Measurements from ENCODE around the gene H1-8. TPM values are rescaled to one million over a fixed set of nuclear protein-coding genes. Genes with fewer than 3 reads are reported as not detected.
"Not testable (repeated sequence)": the region's sequence is repeated elsewhere in the genome, so short reads cannot be mapped to it uniquely, and the experiment has no call there.

H1-8 gene
- total RNA-seq, 1 experiment from 2014 or later, result not detected

DNA sequence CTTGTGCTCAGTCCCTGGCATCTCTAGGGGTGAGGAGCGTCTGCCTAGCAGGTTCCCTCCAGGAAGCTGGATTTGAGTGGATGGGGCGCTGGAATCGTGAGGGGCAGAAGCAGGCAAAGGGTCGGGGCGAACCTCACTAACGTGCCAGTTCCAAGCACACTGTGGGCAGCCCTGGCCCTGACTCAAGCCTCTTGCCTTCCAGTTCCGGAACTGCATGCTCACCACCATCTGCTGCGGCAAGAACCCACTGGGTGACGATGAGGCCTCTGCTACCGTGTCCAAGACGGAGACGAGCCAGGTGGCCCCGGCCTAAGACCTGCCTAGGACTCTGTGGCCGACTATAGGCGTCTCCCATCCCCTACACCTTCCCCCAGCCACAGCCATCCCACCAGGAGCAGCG, 9.6 kb upstream of the H1-8 start:
- no peak for DNase-seq (ENCODE audit: low read depth)

DNA sequence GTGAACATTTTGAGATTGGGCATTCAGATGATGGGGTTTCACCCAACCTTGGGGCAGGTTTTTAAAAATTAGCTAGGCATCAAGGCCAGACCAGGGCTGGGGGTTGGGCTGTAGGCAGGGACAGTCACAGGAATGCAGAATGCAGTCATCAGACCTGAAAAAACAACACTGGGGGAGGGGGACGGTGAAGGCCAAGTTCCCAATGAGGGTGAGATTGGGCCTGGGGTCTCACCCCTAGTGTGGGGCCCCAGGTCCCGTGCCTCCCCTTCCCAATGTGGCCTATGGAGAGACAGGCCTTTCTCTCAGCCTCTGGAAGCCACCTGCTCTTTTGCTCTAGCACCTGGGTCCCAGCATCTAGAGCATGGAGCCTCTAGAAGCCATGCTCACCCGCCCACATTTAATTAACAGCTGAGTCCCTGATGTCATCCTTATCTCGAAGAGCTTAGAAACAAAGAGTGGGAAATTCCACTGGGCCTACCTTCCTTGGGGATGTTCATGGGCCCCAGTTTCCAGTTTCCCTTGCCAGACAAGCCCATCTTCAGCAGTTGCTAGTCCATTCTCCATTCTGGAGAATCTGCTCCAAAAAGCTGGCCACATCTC, 8.4 kb upstream of the H1-8 start:
- DNase-seq (ENCODE audit: low read depth), result peak; percentile 13

DNA sequence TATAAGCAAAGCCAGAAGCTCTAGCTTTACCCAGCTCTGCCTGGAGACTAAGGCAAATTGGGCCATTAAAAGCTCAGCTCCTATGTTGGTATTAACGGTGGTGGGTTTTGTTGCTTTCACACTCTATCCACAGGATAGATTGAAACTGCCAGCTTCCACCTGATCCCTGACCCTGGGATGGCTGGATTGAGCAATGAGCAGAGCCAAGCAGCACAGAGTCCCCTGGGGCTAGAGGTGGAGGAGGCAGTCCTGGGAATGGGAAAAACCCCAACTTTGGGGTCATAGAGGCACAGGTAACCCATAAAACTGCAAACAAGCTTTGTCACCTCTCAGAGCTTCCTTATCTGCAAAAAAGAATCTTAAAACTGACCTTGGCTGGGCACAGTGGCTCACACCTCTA, 7.9 kb upstream of the H1-8 start:
- no peak for DNase-seq (ENCODE audit: low read depth)

DNA sequence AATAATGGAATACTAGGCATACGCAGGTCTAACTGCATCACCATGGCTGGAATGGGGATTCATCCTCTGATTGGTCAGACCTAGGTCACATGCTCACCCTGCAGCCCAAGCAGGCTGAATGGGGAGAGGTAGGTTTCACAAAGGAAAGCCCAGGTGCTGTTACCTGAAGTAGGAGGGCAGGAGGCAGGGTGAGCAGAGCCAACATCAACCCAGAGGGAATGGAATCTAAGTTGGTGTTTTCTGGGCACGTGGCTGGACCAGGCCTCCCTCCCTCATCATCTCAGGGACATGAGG, 6.7 kb upstream of the H1-8 start:
- no peak for DNase-seq (ENCODE audit: low read depth)

DNA sequence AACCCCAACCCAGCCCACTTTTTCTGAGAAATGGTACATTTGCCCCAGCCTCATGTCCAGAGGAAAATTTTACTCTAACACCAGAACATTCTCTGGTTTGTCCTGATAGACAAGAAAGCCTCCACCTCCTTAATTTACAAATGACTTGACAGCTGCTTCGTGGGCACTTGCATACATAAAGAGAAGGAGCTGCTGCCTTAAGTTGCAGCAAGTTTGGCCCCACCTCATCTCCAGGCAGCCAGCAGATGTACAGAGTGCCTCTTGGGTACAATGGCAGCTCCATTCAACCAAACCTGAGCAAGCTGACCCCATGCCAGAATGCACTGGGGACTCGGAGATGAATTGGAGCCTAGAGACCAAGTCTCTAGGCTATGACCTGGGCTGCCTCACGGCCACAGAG, 6.2 kb upstream of the H1-8 start:
- DNase-seq (ENCODE audit: low read depth), result no peak

DNA sequence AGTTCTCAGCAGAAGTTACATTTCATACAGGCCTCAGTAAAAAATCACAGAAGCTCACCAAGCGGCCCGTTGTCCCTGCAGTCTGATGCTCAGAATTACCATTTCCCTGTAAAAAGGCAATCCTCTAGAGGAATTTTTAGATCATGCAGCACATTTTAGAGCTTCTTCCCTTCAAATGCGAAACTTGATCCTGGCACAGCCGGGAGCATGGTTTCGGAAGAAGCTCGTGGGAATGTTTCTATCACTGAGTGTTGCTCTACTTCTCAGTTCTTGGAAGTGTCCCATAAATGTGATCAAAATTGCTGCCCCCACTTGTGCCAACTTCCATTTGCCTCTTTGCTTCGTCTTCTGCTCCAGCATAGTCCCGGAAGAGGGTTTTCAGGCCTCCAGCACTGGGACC, 3.8 kb upstream of the H1-8 start:
- no peak for DNase-seq (ENCODE audit: low read depth)

DNA sequence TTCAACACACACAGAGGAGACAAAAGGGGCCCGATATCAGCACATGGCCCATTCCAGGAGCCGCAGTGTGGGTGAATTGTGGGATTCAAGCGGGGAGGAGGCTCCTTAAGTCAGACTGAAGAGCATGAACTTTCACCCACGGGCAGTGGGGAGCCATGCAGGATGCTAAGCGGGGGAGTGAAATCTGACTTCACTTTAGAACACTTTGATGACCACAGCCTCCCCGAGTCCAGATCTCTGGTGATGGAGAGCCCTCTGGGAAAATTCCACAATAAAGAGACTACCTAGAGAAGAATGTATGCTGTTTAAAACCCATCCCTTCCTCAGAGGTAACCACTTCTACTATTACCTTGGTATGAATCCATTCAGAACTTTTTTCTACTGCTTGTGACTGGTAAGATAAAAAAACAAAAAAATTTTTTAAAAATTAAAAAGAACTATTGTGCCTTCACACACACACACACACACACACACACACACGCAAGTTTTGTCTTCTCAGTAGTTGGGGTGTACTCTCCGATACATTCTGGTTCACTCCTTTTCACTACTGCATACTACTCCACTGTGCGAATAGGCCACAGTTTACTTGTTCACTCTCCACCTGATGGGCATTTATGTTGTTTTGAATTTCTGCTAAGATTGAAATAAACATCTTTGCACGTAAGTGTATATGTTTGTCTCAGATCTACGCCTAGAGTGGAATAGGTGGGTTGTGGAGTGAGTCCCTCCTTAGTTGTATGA, 2.0 kb upstream of the H1-8 start:
- no peak for DNase-seq (ENCODE audit: low read depth)

DNA sequence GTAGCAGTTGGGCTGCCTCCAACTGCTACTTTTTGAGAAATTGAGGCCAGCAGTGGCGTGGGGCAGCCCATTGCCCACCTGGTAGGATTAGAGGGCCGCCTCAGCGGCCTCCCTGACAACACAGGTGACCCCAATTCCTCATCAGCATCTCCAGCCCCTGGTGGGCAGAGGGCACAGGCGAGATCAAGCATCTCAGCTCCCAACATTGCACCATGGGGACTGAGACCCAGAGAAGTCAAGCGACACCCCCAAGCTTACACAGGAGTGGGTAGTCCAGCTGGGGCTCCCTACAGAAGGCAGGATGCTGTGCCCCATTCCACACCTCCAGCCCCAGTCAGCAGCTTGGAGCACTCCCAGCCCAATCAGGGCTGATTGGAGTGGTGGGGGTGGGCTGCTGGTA, 228 bp upstream of the H1-8 start:
- DNase-seq (ENCODE audit: low read depth), result no peak

DNA sequence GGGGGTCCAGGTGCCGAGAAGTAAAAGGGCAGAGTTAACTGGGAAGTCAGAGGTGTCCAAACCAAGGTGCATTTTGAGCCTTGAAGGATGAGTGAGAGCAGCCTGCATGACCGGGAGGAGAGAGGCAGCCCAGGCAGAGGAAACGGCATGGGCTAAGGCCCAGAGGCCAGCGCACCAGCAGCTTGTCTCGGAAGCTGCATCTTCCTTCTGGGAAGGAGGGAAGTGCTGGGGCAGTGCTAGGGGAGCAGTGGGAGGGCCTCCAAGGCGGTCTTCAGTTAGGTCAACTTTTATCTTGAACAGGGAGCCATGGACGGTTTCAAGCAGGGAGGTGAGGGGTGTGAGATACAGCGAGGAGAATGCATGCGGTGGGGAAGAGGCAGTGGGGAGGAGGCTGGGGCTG, 1.0 kb downstream of the H1-8 start:
- DNase-seq (ENCODE audit: low read depth), result no peak

DNA sequence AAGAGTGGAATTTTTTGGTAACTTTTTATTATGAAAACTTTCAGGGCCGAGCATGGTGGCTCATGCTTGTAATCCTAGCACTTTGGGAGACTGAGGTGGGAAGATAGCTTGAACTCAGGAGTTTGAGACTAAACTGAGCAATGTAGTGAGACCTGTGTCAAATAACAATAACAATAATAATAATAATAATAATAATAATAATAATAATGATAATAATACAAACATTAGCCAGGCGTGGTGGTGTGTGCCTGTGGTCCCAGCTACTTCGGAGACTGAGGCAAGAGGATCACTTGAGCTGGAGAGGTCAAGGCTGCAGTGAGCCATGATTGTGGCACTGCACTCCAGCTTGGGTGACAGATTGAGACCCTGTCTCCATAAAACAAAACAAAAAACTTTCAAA, 3.0 kb downstream of the H1-8 start:
- DNase-seq (ENCODE audit: low read depth), result not testable (repeated sequence)

DNA sequence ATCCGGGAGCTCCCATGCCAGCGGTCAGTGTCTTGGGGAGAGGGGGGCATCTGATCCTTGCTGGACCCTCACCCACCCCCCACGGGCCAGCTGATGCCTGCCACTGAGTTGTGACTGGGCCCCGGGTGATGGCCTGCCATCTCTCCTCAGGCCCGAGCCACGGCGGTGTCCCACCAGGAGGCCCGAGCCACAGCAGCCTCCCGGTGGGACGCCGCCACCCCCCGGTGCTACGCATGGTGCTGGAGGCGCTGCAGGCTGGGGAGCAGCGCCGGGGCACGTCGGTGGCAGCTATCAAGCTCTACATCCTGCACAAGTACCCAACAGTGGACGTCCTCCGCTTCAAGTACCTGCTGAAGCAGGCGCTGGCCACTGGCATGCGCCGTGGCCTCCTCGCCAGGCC, 4.3 kb downstream of the H1-8 start:
- no peak for DNase-seq (ENCODE audit: low read depth)

DNA sequence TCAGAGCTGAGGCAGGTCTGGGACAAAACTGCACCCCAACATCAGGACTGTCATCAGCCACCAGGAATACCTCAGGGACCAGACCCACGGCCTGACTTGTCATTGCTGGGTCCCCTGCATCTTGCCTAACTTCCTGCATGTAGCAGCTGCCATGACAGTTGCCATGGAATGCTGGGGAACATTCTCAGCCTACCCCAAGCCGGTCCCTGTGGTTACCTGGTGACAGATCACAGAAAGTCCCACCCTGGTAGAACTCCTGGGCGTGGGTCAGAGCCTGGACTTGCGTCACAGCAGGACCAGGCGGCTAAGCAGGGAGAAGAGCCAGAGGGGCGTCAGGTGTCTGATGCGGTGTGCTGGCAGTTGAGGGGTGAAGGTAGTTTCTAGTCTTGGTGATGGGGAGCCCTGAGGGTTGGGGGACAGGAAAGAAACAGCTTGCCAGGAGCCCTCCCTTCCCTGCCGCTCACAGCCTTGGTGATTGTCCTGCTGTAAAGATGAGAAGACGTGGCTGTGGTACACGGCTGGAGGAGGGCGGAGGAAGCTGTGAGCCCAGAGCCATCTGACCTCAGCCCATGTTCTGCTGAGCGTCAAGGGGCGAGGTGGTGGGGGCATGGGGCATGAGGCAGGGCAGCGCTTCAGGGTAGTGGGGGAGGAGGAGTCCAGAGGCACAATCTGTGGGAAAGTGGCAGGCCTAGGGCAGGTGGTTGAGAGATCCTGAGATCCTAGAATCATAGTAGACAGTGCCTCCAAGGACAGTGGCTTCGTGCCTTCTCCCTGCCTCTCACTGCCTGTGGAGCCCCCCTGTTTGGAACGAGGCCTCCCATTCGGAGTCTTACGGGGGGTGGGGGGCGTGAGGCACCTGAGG, 5.4 kb downstream of the H1-8 start:
- no peak for DNase-seq (ENCODE audit: low read depth)

DNA sequence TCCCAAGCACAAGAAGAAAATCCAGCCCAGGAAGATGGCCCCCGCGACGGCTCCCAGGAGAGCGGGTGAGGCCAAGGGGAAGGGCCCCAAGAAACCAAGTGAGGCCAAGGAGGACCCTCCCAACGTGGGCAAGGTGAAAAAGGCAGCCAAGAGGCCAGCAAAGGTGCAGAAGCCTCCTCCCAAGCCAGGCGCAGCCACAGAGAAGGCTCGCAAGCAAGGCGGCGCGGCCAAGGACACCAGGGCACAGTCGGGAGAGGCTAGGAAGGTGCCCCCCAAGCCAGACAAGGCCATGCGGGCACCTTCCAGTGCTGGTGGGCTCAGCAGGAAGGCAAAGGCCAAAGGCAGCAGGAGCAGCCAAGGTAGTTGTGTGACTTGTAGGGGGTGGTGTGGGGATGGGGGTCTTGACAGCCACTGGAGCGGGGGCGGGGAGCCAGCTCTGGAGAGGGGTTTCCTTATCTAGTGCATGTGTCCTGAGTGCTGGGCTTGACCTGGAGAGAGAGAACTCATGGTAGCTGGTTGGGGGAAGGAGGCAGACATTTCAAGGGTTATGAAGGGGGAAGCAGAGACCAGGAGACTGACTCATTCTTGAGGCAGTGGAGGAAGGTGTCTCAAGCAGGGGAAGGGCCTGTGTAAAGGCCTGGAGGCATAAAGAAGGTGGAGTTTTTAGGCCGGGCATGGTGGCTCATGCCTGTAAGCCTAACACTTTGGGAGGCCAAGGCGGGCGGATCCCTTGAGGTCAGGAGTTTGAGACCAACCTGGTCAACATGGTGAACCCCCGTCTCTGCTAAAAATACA, 6.2 kb downstream of the H1-8 start:
- DNase-seq (ENCODE audit: low read depth), result peak; percentile 92

DNA sequence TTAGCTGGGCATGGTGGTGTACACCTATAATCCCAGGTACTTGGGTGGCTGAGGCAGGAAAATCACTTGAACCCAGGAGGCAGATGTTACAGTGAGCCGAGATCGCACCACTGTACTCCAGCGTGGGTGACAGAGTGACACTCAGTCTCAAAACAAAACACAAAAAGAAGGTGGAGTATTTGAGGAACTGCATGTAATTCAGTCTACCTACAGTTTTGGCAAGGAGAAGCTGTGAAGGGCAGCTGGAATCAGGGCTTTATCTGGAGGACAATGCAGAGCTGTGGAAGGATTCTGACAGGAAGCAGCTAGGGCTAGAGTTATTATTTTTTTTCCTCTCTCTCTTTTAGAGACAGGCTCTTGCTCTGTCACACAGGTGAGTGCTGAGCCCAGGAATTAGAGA, 6.8 kb downstream of the H1-8 start:
- no peak for DNase-seq (ENCODE audit: low read depth)

DNA sequence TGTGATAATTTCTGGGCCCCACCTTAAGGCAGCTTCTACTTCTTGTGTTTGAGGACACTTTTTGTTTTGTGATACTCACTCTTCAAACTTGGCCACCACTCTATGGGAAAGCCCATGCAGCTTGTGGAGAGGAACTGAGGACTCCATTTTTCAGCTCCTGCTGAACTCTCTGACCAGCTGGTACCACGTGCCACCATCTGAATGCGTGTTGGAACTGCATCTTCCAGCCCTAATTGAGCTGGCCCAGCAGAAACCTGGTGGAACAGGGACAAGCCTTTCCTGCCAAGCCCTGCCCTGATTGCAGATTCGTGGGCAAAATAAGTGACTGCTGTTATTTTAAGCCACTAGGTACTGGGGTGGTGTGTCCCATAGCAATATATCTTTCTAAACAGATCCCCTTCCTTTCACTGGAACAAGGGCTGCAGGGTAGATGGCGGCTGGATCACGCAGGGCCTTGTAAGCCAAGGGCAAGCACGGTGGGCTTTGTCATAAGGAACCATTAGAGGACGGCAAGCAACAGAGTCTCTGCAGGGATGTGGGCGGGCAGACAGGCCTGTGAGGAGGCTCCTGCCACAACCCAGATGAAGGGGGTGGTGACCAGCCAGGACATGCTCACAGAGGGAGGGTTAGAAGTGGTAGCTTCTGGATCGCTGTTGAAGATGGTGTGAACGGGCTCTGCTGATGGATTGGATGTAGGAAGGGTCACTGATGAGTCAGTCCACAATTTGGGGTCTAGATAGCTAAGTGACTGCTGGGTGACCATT, 9.5 kb downstream of the H1-8 start:
- no peak for DNase-seq (ENCODE audit: low read depth)

DNA sequence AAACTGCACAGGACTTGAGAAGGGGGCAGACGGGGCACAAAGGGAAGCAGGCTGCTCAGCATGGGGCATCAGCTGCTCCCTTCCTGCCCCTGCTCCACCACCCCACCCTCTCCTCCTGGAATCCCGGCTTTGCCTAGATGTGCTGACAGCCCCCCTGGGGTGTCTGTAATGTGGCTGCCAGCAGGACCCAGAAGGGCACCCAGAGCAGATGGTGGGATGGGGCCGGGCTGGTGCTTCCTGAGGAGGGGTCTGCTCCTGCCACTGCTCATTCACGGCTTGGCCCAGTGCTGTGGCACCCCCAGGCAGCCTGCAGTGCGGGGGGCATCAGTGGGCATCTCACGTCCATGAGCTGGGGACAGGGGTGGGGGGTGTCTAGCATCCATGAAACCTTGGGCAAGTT, 10.2 kb downstream of the H1-8 start:
- DNase-seq (ENCODE audit: low read depth), result no peak

DNA sequence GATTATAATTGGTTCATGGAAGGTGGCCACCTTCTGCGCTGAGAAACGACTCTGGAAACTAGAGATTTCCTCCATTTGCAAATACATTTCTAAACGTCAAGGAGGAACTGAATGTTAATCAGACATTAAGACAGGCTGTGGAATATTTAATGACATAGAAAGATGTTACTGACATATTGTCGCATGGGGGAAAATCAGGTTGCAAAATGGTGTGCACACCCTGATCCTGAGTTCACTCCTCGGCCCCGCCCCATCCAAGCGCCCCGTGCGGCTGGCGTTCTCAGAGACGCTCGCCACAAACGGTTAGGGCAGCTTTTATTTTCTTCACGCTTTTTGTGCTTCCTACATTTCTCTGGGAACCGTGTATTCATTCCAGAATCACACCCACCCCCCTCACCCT, 10.7 kb downstream of the H1-8 start:
- DNase-seq (ENCODE audit: low read depth), result no peak

DNA sequence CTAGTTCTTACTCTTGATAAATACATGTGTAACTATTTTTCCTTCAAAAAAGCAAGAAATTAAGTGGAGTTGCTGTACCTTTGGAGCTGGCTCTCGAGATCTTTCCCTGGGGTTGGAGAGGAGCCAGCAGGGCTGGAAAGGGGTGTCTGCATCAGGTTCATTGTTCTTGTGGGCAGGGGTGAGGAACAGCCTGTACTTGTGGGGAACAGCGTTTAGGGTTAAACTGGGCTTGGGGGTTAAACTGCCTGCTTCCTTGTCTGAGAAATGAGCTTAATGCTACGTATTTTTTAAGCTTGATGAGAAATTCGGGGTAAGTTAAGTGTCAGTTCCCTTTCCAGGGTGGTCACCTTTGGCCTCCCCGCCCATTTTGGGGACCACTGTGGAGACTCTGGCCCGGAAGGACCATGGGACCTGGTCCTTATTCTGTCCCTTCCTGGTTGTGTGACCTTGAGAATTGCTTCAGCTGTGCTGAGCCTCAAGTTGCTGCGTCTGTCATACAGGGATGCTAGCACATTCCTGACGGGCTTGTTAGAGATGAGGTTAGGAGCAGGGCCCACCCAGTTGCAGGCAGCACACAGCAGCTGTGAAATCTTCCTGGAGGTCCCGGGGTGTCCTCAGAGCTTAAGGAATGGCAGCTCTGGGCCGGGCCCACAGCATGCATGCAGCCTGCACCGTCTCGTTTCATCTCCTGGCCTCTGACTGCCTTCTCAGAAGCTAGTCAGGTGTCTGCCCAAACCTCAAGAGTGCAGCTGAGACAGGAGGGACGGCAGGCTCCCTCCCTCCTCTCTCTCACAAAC, 11.6 kb downstream of the H1-8 start:
- DNase-seq (ENCODE audit: low read depth), result no peak

DNA sequence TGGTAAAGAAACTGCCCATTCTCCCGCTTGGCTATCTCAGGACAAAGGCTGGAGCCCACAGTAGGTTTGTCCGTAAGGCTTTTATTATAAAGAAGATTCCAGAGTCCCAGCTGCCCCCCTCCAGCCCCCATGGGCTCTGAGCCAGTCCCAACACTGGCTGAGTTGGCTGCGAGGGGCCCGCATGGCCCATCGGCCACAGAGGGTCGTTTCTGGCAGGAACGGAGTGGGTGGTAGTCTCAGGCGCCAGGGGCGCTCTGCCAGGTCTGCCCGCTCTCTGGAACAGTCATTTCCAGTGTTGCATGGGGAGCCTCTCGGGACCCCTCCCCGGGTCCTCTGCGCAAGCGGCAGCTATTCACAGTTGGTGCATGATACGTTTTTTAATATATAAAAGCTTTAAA, 12.2 kb downstream of the H1-8 start:
- no peak for DNase-seq (ENCODE audit: low read depth)

DNA sequence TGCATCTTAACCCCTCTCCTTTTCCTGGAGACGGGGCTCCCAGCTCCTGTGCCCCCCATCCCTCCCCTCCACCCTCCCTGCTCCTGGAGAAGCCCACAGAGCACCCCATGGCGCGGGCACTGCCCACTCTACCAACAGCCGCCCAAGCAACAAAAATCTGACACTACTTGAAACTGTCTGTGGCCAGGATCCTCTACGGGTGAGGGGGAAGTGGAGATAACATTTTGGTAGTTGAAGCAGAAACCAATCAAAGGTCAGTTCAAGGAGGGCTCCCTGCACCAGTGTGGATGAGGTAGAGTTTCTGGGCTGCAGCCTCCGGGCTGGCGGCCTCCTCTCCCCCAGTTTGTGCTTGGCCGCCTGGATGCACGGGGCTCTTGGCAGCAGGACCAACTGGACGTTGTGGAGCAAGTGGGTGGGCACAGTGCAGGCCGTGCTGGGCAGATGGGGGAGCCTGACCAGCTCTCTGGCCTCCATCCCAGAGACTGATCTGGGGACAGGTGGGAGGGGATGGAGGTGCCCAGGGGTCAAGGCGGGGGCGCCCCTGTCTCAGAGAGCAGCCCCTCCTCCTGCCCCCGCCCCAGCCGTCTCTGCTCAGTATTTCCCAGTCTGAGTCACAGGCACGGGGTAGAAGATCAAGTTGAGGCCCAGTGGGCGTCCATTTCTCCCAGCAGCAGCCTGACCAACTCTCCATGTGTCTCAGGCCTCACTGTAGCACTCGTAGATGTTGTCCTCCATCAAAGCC, 12.8 kb downstream of the H1-8 start:
- no peak for DNase-seq (ENCODE audit: low read depth)

Data from M059J (cell line).